Astrocyte (in vitro differentiated cells and primary cell): Measurements from ENCODE around the gene REL. TPM values are rescaled to one million over a fixed set of nuclear protein-coding genes. Genes with fewer than 3 reads are reported as not detected.

Source experiments
- DNase-seq: peaks from one replicate; pipeline ENCODE4 v3.0.0-alpha.2; 2010; ENCODE audit warnings: low read depth
- FAIRE-seq: peaks from 2 replicates; lab custom pipeline; 2011; peaks lifted over from hg19 to GRCh38; lab: Jason Lieb, UNC
- H2AFZ ChIP-seq: 2 replicates; pipeline ENCODE4 v1.6.0; 2012; ENCODE audit warnings: low read depth, low read length, inconsistent platforms
- H3K27ac ChIP-seq: 2 replicates; pipeline ENCODE4 v1.5.1; 2011; ENCODE audit warnings: low read depth, low read length, inconsistent platforms
- H3K27me3 ChIP-seq: 2 replicates; pipeline ENCODE4 v1.6.0; 2011; ENCODE audit warnings: low read length, inconsistent platforms; ENCODE audit not compliant: insufficient read depth
- H3K36me3 ChIP-seq: 2 replicates; pipeline ENCODE4 v1.5.1; 2011; ENCODE audit warnings: low read length, inconsistent platforms; ENCODE audit not compliant: insufficient read depth
- H3K4me1 ChIP-seq: 2 replicates; pipeline ENCODE4 v1.5.1; 2011; ENCODE audit warnings: low read length, inconsistent platforms; ENCODE audit not compliant: insufficient read depth
- H3K4me2 ChIP-seq: 2 replicates; pipeline ENCODE4 v1.6.0; 2012; ENCODE audit warnings: low read length, inconsistent platforms
- H3K4me3 ChIP-seq: 2 replicates; pipeline ENCODE4 v1.5.1; 2011; ENCODE audit warnings: low read depth, mild to moderate bottlenecking, low read length, inconsistent platforms; ENCODE audit not compliant: insufficient read depth
- H3K79me2 ChIP-seq: 2 replicates; pipeline ENCODE4 v1.6.0; 2012; ENCODE audit warnings: mild to moderate bottlenecking, low read length, inconsistent platforms; ENCODE audit not compliant: insufficient read depth
- H3K9ac ChIP-seq: 2 replicates; pipeline ENCODE4 v1.6.0; 2012; ENCODE audit warnings: mild to moderate bottlenecking, low read length, inconsistent platforms
- H3K9me3 ChIP-seq: 2 replicates; pipeline ENCODE4 v1.5.1; 2012; ENCODE audit warnings: low read depth, mild to moderate bottlenecking, low read length, inconsistent platforms; ENCODE audit not compliant: insufficient read depth
- H4K20me1 ChIP-seq: 2 replicates; pipeline ENCODE4 v1.6.0; 2012; ENCODE audit warnings: low read length, inconsistent platforms; ENCODE audit not compliant: insufficient read depth
- H3K27ac Mint-ChIP-seq: one replicate; pipeline ENCODE4 v1.8.0; 2021; ENCODE audit warnings: mild to moderate bottlenecking, mixed read lengths; ENCODE audit not compliant: unreplicated experiment
- H3K27me3 Mint-ChIP-seq: one replicate; pipeline ENCODE4 v1.8.0; 2021; ENCODE audit warnings: low read depth, mixed read lengths; ENCODE audit not compliant: unreplicated experiment
- H3K36me3 Mint-ChIP-seq: one replicate; pipeline ENCODE4 v1.8.0; 2021; ENCODE audit warnings: low read depth, mixed read lengths; ENCODE audit not compliant: unreplicated experiment
- H3K4me1 Mint-ChIP-seq: one replicate; pipeline ENCODE4 v1.8.0; 2021; ENCODE audit warnings: low read depth, mixed read lengths; ENCODE audit not compliant: unreplicated experiment
- H3K4me3 Mint-ChIP-seq: one replicate; pipeline ENCODE4 v1.8.0; 2021; ENCODE audit warnings: mild to moderate bottlenecking, moderate library complexity, mixed read lengths; ENCODE audit not compliant: unreplicated experiment
- H3K9me3 Mint-ChIP-seq: one replicate; pipeline ENCODE4 v1.8.0; 2021; ENCODE audit warnings: mild to moderate bottlenecking, mixed read lengths; ENCODE audit not compliant: unreplicated experiment
- CTCF ChIP-seq: IDR thresholded peaks from 2 replicates; pipeline ENCODE4 v1.5.1; 2011; ENCODE audit warnings: low read depth, mild to moderate bottlenecking, inconsistent platforms, low read length, moderate library complexity; ENCODE audit not compliant: insufficient read depth
- EZH2 ChIP-seq: IDR thresholded peaks from 2 replicates; pipeline ENCODE4 v1.6.1; 2012; ENCODE audit warnings: mild to moderate bottlenecking, low read length, inconsistent platforms; ENCODE audit not compliant: insufficient read depth
- total RNA-seq: library from RNA; stranded (reverse); gene quantifications from 2 replicates; pipeline ENCODE4 v1.2.1, GENCODE V29; 2021

The REL gene
- total RNA-seq, 1 donor from 2014 or later: 6.5 TPM

- H3K9me3 ChIP-seq: no peaks in the 10 kb centered on the region
- H3K4me2 ChIP-seq: no peak overlapping the region
- H3K36me3 Mint-ChIP-seq: no peaks in the 10 kb centered on the region
- no peaks in the 10 kb centered on the region for H3K4me1 ChIP-seq
- H3K9ac ChIP-seq: no peak overlapping the region
- peaks cover 16% of the 10 kb centered on the region for H3K27me3 Mint-ChIP-seq
- H3K36me3 ChIP-seq: no peaks in the 10 kb centered on the region
- H3K4me3 Mint-ChIP-seq: no peak overlapping the region
- no peaks in the 10 kb centered on the region for H4K20me1 ChIP-seq
- no peaks in the 10 kb centered on the region for H3K9me3 Mint-ChIP-seq
- H3K27me3 ChIP-seq: peaks cover 11% of the 10 kb centered on the region
- no peak overlapping the region for H3K4me3 ChIP-seq
- TF ChIP-seq EZH2: no peak
- no peak for TF ChIP-seq CTCF
- H2AFZ ChIP-seq: no peak overlapping the region
- DNase-seq (no peak), FAIRE-seq (no peak)
- no peaks in the 10 kb centered on the region for H3K79me2 ChIP-seq
- no peak overlapping the region for H3K27ac ChIP-seq
- H3K4me1 Mint-ChIP-seq: no peaks in the 10 kb centered on the region
- no peak overlapping the region for H3K27ac Mint-ChIP-seq
Measured at GRCh38 chr2:60838481-60838880, 42.9 kb upstream of the REL start.

DNA sequence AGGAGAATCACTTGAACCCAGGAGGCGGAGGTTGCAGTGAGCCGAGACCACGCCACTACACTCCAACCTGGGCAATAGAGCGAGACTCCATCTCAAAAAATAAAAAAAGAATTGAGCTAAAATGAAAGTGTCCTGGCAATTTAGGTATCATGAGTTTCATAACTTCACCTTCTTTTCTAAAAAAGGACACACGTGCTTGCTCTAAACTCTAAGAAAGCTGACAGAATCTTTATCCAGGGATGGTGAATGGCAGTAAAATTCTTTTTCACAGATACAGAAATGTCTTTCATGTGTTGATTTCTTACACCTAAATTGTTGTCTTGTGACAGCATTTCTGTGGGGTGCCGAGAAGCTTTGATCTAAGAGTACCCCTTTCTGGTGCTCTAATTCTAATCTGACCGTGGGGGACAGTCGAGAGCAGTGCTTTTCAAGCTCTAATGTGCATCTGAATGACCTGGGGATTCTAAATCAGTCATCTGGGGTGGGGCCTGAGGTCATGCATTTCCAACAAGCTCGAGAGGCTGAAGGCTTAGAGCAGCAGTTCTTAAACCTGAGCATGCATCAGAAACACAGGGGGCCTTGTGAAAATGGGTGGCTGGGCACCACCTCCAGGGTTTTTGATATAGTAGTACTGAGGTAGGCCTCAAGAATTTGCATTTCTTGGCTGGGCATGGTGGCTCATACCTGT, 42.1 kb upstream of the REL start:
- H3K27me3 ChIP-seq: peaks cover 6% of the 10 kb centered on the region
- H3K4me3 ChIP-seq: no peak overlapping the region
- H3K36me3 ChIP-seq: no peaks in the 10 kb centered on the region
- no peak for DNase-seq
- no peak for FAIRE-seq
- no peaks in the 10 kb centered on the region for H3K79me2 ChIP-seq
- Mint-ChIP-seq H3K4me3 (no peak overlapping the region), H3K9me3 (no peaks in the 10 kb centered on the region), H3K27me3 (peaks cover 16% of the 10 kb centered on the region), H3K4me1 (no peaks in the 10 kb centered on the region), H3K27ac (no peak overlapping the region), H3K36me3 (no peaks in the 10 kb centered on the region)
- H3K4me2 ChIP-seq: no peak overlapping the region
- H2AFZ ChIP-seq: no peak overlapping the region
- H3K9ac ChIP-seq: no peak overlapping the region
- no peak overlapping the region for H3K27ac ChIP-seq
- no peaks in the 10 kb centered on the region for H4K20me1 ChIP-seq
- no peaks in the 10 kb centered on the region for H3K4me1 ChIP-seq
- H3K9me3 ChIP-seq: no peaks in the 10 kb centered on the region
- no peak for TF ChIP-seq CTCF
- TF ChIP-seq EZH2: no peak

GRCh38 chr2:60840880-60841279, 40.5 kb upstream of the REL start:
- no peak for FAIRE-seq
- H3K36me3 Mint-ChIP-seq: no peaks in the 10 kb centered on the region
- peaks cover 9% of the 10 kb centered on the region for H3K27me3 Mint-ChIP-seq
- H3K4me3 Mint-ChIP-seq: no peak overlapping the region
- H3K9me3 Mint-ChIP-seq: no peaks in the 10 kb centered on the region
- Histone ChIP-seq H3K27ac (no peak overlapping the region), H2AFZ (no peak overlapping the region), H3K4me1 (no peaks in the 10 kb centered on the region), H3K4me3 (no peak overlapping the region), H3K9ac (no peak overlapping the region), H3K9me3 (no peaks in the 10 kb centered on the region), H3K27me3 (peaks cover 6% of the 10 kb centered on the region), H3K36me3 (no peaks in the 10 kb centered on the region), H3K79me2 (no peaks in the 10 kb centered on the region), H4K20me1 (no peaks in the 10 kb centered on the region), H3K4me2 (no peak overlapping the region)
- no peak overlapping the region for H3K27ac Mint-ChIP-seq
- no peak for TF ChIP-seq CTCF
- TF ChIP-seq EZH2: no peak
- no peaks in the 10 kb centered on the region for H3K4me1 Mint-ChIP-seq
- DNase-seq: no peak
